Esophagus (tissue), 2 donors: Measurements from ENCODE around the gene PXMP4. TPM values are rescaled to one million over a fixed set of nuclear protein-coding genes. Genes with fewer than 3 reads are reported as not detected.
"Not testable (repeated sequence)": the region's sequence is repeated elsewhere in the genome, so short reads cannot be mapped to it uniquely, and the experiment has no call there.

Experiments used
- H3K27ac ChIP-seq, 2 donors: one replicate each; pipeline ENCODE4 v1.5.1; 2013; ENCODE audit warnings: low read depth in 2 of 2, mild to moderate bottlenecking in 2 of 2, inconsistent platforms in 1 of 2, low read length in 1 of 2, moderate library complexity in 1 of 2
- H3K27me3 ChIP-seq, 2 donors: one replicate each; pipeline ENCODE4 v1.6.1; 2013; ENCODE audit warnings: low read length in 2 of 2, control low read depth in 1 of 2, mild to moderate bottlenecking in 1 of 2; ENCODE audit not compliant: insufficient read depth in 2 of 2, control insufficient read depth in 1 of 2
- H3K36me3 ChIP-seq, 2 donors: one replicate each; pipeline ENCODE4 v1.6.1; 2013; ENCODE audit warnings: low read length in 1 of 2; ENCODE audit not compliant: control insufficient read depth in 2 of 2, insufficient read depth in 2 of 2
- H3K4me1 ChIP-seq, 2 donors: one replicate each; pipeline ENCODE4 v1.6.1; 2013; ENCODE audit warnings: low read length in 1 of 2; ENCODE audit not compliant: control insufficient read depth in 2 of 2, insufficient read depth in 2 of 2
- H3K4me3 ChIP-seq, 2 donors: one replicate each; pipeline ENCODE4 v1.5.1; 2013; ENCODE audit warnings: low read length in 2 of 2, mild to moderate bottlenecking in 2 of 2, low read depth in 1 of 2, moderate library complexity in 1 of 2
- H3K9me3 ChIP-seq, 2 donors: one replicate each; pipeline ENCODE4 v1.6.1; 2013; ENCODE audit warnings: mild to moderate bottlenecking in 2 of 2, low read depth in 1 of 2, low read length in 1 of 2, moderate library complexity in 1 of 2; ENCODE audit not compliant: control insufficient read depth in 2 of 2, insufficient read depth in 1 of 2
- WGBS, 2 donors: extraction: QIAGEN DNeasy Blood & Tissue Kit; methylation state at CpG; one replicate each; pipeline ENCODE4 v1.1.7; 2013; 5-methylcytosine and 5-hydroxymethylcytosine counted together
- polyA plus RNA-seq, 2 donors: library from polyadenylated mRNA; stranded (reverse); fragments of 200-250 nt; gene quantifications; one replicate each; pipeline ENCODE4 v1.2.3, GENCODE V29; 2013
- donor health status: healthy with polysubstance abuse.
- donor health status: Bipolar disorder and iron deficiency.

Gene PXMP4
- polyA plus RNA-seq, 2 donors: 5.4 to 5.8 TPM

DNA sequence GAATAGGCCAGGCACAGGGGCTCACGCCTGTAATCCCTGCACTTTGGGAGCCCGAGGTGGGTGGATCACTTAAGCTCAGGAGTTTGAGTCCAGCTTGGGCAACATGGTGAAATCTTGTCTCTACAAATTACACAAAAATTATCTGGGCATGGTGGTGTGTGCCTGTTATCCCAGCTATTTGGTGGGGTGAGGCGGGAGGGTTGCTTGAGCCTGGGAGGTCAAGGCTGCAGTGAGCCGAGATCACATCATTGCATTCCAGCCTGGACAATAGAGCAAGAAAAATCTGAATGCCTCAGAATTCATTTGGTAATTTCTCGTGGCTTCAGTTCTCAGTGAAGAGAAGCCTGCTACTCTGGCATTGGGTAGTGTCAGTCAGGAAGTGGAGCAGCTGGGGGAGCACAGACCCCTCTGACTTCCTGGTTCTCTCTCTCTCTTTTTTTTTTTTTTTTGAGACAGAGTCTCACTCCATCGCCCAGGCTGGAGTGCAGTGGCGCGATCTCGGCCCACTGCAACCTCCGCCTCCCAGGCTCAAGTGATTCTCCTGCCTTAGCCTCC lies 35.9 kb upstream of the PXMP4 start:
- not testable (repeated sequence) for H3K4me3 ChIP-seq, H3K4me1 ChIP-seq, H3K27ac ChIP-seq, H3K27me3 ChIP-seq, H3K9me3 ChIP-seq
- 88 to 90% methylated on average over 10 of the region's 10 CpGs for WGBS, 2 donors
- peaks cover 14 to 15% of the 10 kb centered on the region in 2 donors for H3K36me3 ChIP-seq

DNA sequence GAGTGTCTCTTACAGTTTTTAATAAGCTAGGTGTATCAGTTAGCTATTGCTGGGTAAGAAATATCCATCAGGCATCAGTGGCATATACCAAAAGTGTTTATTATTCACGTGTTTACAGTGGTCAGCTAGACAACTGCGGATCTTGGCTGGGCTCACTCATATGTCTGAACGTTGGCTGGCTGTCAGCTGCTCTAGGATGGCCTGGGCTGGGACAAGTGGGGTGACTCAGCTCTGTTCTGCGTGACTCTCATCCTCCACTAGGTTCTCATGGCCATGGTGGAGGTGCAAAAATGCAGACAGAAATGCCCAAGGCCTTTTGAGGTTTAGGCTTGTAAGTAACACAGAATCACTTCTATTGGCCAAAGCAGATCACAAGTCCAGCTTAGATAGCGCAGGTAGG lies 33.7 kb upstream of the PXMP4 start:
- no peak overlapping the region for H3K4me3 ChIP-seq
- no peaks in the 10 kb centered on the region for H3K27me3 ChIP-seq
- H3K27ac ChIP-seq: no peak overlapping the region
- peaks cover 0 to 2% of the 10 kb centered on the region in 2 donors for H3K9me3 ChIP-seq
- peaks cover 12 to 16% of the 10 kb centered on the region in 2 donors for H3K36me3 ChIP-seq
- H3K4me1 ChIP-seq: no peaks in the 10 kb centered on the region
- WGBS, 2 donors: 91% methylated on average over 5 of the region's 5 CpGs

GRCh38 chr20:33753143-33753542 lies 33.0 kb upstream of the PXMP4 start:
- peaks cover 9 to 17% of the 10 kb centered on the region in 2 donors for H3K36me3 ChIP-seq
- H3K4me3 ChIP-seq: no peak overlapping the region
- peaks cover 0 to 2% of the 10 kb centered on the region in 2 donors for H3K9me3 ChIP-seq
- no peak overlapping the region for H3K27ac ChIP-seq
- no peaks in the 10 kb centered on the region for H3K27me3 ChIP-seq
- no peaks in the 10 kb centered on the region for H3K4me1 ChIP-seq
- WGBS, 2 donors: 97% methylated on average over 7 of the region's 7 CpGs

GRCh38 chr20:33751775-33752174 lies 31.7 kb upstream of the PXMP4 start:
- Histone ChIP-seq H3K4me1 (no peaks in the 10 kb centered on the region), H3K27me3 (no peaks in the 10 kb centered on the region), H3K4me3 (no peak overlapping the region), H3K36me3 (peaks cover 9 to 11% of the 10 kb centered on the region in 2 donors), H3K27ac (no peak overlapping the region), H3K9me3 (no peaks in the 10 kb centered on the region)
- WGBS, 2 donors: 93 to 95% methylated on average over 4 of the region's 4 CpGs

DNA sequence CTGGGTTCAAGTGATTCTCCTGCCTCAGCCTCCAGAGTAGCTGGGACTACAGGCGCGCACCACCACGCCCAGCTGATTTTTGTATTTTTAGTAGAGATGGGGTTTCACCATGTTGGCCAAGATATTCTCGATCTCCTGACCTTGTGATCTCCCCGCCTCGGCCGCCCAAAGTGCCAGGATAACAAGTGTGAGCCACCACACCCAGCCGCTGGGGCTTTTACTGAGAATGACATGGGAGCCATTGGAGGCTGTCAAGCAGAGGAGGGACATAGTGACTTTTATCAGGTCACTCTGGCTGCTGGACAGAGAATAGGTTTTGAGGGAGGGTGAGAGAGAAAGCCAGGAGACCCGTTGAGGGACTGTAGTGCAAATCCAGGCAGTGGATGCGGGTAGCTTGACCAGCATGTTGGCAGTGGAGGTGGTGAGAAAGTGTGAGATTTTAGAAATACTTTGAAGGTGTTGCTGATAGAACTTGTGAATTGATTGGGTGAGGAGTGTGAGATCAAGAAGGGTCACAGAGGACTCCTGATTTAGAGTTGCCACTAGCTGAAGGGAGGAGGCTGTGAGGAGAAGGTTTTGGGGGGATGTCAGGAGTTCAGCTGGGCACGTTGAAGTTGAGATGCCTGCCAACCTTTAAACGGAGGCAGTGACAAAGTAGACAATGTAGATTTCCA lies 26.4 kb upstream of the PXMP4 start:
- peaks cover 4 to 8% of the 10 kb centered on the region in 2 donors for H3K36me3 ChIP-seq
- no peak overlapping the region for H3K27ac ChIP-seq
- no peak overlapping the region for H3K4me3 ChIP-seq
- no peaks in the 10 kb centered on the region for H3K9me3 ChIP-seq
- H3K27me3 ChIP-seq: no peaks in the 10 kb centered on the region
- WGBS, 2 donors: 90 to 93% methylated on average over 12 of the region's 12 CpGs
- H3K4me1 ChIP-seq: no peaks in the 10 kb centered on the region

DNA sequence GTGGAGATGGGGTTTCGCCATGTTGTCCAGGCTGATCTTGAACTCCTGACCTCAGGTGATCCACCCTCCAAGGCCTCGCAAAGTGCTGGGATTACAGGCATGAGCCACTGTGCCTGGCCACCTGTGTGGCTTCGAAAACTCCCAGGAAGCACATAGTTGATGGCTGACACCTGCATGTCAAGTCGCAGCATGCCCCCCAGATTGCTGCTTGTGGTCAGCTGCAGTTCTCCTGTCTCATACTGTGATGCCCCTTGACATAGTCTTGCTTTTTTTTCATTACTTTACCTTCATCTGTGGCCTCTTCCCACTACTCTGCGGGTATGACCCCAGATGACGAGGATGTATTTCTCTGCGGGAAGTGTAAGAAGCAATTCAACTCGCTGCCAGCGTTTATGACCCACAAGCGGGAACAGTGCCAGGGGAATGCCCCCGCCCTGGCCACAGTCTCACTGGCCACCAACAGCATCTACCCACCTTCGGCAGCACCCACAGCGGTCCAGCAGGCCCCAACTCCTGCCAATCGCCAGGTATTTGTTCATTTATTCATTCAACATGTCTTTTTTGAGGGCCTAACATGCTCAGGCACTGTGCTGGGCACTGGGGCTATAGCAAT lies 24.8 kb upstream of the PXMP4 start:
- WGBS, 2 donors: 92 to 96% methylated on average over 14 of the region's 14 CpGs
- Histone ChIP-seq H3K27ac (no peak overlapping the region), H3K9me3 (no peaks in the 10 kb centered on the region)

GRCh38 chr20:33744181-33744580 lies 24.1 kb upstream of the PXMP4 start:
- H3K36me3 ChIP-seq: peaks cover 0 to 8% of the 10 kb centered on the region in 2 donors
- H3K9me3 ChIP-seq: no peaks in the 10 kb centered on the region
- no peaks in the 10 kb centered on the region for H3K27me3 ChIP-seq
- H3K4me1 ChIP-seq: no peaks in the 10 kb centered on the region
- no peak overlapping the region for H3K27ac ChIP-seq
- H3K4me3 ChIP-seq: no peak overlapping the region
- WGBS, 2 donors: 69 to 73% methylated on average over 3 of the region's 3 CpGs

More for the DNA sequence above, 24.8 kb upstream of the PXMP4 start:
- H3K36me3 ChIP-seq: peaks cover 0 to 8% of the 10 kb centered on the region in 2 donors
- H3K4me1 ChIP-seq: no peaks in the 10 kb centered on the region
- H3K4me3 ChIP-seq: no peak overlapping the region
- no peaks in the 10 kb centered on the region for H3K27me3 ChIP-seq

GRCh38 chr20:33740189-33740588 lies 20.1 kb upstream of the PXMP4 start:
- Histone ChIP-seq H3K9me3 (peaks cover 0 to 6% of the 10 kb centered on the region in 2 donors), H3K4me3 (no peak overlapping the region), H3K4me1 (no peaks in the 10 kb centered on the region), H3K36me3 (peaks cover 0 to under 1% of the 10 kb centered on the region in 2 donors), H3K27me3 (no peaks in the 10 kb centered on the region), H3K27ac (no peak overlapping the region)
- WGBS, 2 donors: 93 to 94% methylated on average over 1 of the region's 1 CpG

- H3K4me1 ChIP-seq: no peaks in the 10 kb centered on the region
- H3K9me3 ChIP-seq: peaks cover 0 to 6% of the 10 kb centered on the region in 2 donors
- H3K4me3 ChIP-seq: no peak overlapping the region
- WGBS, 2 donors: 83 to 91% methylated on average over 7 of the region's 7 CpGs
- H3K27ac ChIP-seq: no peak overlapping the region
- H3K27me3 ChIP-seq: no peaks in the 10 kb centered on the region
- H3K36me3 ChIP-seq: no peaks in the 10 kb centered on the region
These were observed 19.4 kb upstream of the PXMP4 start for GRCh38 chr20:33739493-33739892.
